ENCODE results near the gene TNFRSF1B.

Gene TNFRSF1B

DNA sequence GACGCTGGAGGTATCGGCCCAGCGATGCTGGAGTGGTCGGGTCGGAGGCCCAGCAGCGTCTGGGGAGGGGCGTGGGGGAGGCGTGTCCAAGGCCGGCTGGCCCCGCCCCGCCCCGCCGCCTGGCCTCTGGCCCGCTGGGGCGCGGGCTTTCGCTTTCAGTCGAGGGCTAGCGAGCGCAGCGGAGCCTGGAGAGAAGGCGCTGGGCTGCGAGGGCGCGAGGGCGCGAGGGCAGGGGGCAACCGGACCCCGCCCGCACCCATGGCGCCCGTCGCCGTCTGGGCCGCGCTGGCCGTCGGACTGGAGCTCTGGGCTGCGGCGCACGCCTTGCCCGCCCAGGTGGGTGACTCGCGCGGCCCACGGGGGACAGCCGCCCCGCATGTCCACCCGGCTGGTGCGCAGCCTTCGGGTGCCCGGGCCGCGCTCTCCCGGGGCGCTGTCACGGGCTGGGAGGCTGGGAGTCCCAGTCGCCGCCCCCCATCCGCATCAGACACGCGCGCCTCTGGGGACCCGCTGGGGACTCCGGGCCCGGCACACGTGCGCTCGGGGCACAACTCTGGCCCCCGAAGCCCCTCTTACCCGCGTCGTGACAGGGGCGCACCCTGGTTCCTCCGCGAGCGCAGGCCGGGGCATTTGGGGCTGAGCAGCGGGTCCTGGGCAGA, at the start of gene TNFRSF1B:
TSS of gene TNFRSF1B (plus strand) at position 158 of the 659 bp plus-strand sequence. CDS start at position 259, 101 bp downstream.
- peak within 1 kb of the TSS; percentile 34 for H3K4me3 ChIP-seq (ENCODE audit: low read depth, low read length)
- no peak for DNase-seq (ENCODE audit: low read depth)
- TF ChIP-seq, protein P1, sequence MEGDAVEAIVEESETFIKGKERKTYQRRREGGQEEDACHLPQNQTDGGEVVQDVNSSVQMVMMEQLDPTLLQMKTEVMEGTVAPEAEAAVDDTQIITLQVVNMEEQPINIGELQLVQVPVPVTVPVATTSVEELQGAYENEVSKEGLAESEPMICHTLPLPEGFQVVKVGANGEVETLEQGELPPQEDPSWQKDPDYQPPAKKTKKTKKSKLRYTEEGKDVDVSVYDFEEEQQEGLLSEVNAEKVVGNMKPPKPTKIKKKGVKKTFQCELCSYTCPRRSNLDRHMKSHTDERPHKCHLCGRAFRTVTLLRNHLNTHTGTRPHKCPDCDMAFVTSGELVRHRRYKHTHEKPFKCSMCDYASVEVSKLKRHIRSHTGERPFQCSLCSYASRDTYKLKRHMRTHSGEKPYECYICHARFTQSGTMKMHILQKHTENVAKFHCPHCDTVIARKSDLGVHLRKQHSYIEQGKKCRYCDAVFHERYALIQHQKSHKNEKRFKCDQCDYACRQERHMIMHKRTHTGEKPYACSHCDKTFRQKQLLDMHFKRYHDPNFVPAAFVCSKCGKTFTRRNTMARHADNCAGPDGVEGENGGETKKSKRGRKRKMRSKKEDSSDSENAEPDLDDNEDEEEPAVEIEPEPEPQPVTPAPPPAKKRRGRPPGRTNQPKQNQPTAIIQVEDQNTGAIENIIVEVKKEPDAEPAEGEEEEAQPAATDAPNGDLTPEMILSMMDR (IDR thresholded peaks at IDR 0.05; ENCODE audit: control insufficient read depth, extremely low read depth, insufficient read depth), result no peak

DNA sequence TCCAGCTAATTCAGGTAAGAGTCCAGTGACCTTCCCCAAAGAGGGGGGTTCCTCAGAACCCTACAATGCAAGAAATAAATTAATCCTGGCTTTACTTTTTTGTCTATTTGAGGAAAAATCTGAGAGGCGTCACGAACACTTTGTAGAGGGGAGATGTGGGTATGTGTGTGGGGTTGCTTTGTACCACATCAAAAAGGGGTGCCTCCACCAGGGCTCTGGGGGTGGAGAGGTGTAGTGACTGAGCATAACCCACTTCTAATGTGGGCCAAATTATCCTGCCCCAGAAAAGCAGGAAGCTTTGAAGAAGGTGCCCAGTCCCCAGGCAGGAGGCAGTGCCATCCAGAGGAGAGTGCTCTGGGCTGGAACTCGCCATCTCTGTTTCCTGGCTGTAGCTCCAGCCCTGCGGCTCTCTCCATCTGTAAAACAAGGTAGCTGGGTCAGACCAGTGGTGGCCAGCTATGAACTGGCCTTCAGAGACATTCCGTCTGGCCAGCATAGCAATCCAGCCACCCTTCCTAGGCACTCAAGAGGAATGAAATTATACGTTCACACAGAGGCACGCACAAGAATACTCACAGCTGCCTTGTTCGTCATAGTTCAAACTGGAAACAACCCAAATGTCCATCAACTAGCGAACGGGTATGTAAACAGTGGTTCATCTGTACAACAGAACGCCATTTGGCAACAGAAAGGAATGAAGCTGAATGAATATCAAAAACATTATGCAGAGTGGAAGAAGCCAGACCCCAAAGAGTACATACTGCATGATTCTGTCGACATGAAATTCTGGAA, 45.4 kb upstream of the TNFRSF1B start:
- H3K4me3 ChIP-seq (ENCODE audit: low read depth, low read length), result no peak overlapping the region
- DNase-seq (ENCODE audit: low read depth), result no peak
- TF ChIP-seq, protein P1 (IDR thresholded peaks at IDR 0.05; ENCODE audit: control insufficient read depth, extremely low read depth, insufficient read depth), result no peak

DNA sequence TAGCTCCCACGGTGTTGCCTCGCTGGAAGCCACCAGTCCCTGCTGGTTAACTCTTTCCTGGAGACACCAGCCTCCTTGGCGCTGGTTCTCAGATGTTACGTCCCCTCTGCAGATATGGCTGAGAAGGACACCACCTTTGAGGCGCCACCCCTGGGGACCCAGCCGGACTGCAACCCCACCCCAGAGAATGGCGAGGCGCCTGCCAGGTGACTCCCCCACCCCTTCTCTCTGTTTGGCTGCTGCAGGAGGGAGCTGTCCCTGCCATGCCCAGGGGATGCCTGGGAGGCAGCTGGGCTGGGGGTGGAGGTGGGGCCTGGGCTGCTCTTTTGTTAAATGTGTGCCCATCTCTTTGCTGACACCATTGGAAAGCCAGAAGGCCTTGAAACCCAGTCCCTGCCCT, 43.6 kb upstream of the TNFRSF1B start:
- H3K4me3 ChIP-seq (ENCODE audit: low read depth, low read length), result no peak overlapping the region
- no peak for DNase-seq (ENCODE audit: low read depth)
- TF ChIP-seq, protein P1 (IDR thresholded peaks at IDR 0.05; ENCODE audit: control insufficient read depth, extremely low read depth, insufficient read depth), result no peak

DNA sequence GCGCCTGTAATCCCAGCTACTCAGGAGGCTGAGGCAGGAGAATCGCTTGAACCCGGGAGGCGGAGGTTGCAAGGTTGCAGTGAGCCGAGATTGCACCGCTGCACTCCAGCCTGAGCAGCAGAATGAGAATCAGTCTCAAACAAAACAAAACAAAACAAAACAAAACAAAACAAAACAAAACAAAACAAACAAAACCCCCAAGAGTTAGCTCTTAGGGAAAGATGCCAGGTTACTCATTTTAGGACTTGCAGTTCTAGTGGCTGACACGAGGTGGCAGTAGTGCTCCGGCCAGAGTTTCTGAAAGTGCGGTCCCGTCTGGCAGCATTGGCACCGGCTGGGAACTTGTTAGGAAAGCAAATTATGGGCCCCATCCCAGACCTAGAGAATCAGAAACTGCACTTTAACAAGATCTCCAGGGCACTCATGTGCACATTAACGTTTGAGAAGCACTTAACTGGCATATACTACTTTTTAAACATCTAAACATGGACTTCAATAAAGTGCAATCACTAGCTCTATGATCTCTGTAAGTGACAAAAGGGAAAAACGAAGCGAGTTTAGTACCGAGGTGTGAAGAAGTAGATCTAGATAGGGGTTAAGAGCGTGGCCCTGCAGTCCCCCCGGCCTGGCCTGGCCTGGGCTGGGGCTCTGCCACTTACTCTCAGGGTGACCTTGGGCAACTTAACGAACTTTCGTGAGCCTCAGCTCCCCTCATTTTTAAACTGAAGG, 41.9 kb upstream of the TNFRSF1B start:
- H3K4me3 ChIP-seq (ENCODE audit: low read depth, low read length), result no peak overlapping the region
- TF ChIP-seq, protein P1 (IDR thresholded peaks at IDR 0.05; ENCODE audit: control insufficient read depth, extremely low read depth, insufficient read depth), result peak; percentile 90
- DNase-seq (ENCODE audit: low read depth), result peak; percentile 57

DNA sequence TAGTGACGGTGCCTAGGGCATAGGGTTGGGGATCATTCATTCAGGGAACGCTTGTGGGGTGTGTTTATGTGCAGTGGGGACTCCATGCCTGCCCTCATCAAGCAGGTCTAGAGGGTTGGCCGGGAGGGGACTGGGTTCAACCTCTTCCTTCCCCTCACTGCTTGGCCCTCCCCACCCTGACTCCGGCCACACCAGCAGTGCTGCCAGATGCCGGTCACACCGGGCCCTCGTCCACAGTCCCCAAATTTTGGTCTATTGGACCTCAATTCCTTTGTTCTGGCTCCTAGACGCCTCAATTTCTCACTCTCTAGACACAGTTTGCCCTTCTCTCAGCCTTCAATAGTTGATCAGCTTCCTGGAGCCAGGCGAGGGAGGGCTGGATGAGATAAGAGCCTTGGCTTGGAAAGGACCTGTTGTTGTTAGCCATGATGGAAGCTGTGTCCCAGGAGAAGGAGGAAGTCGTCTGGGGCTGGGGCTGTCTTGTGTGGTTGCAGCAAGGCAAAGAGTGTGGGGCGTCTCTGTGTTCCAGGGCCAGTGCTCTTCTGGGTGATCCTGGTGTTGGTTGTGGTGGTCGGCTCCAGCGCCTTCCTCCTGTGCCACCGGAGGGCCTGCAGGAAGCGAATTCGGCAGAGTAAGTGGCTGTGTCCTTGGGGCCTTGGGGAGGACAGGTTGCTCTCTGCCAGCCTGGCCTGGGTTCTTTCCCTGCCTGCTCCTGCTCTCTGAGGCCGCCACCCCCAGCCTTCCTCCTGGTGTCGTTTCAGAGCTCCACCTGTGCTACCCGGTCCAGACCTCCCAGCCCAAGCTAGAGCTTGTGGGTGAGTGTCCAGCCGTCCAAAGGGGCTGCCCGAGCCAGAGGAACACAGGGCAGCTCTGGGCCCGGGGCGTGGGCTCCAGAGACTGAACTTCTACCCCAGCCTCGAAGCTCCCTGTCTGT, 41.1 kb upstream of the TNFRSF1B start:
- no peak for DNase-seq (ENCODE audit: low read depth)
- TF ChIP-seq, protein P1 (IDR thresholded peaks at IDR 0.05; ENCODE audit: control insufficient read depth, extremely low read depth, insufficient read depth), result 0 out of 2 replicates have a peak, but pooled peaks have one; percentile 3
- no peak overlapping the region for H3K4me3 ChIP-seq (ENCODE audit: low read depth, low read length)

DNA sequence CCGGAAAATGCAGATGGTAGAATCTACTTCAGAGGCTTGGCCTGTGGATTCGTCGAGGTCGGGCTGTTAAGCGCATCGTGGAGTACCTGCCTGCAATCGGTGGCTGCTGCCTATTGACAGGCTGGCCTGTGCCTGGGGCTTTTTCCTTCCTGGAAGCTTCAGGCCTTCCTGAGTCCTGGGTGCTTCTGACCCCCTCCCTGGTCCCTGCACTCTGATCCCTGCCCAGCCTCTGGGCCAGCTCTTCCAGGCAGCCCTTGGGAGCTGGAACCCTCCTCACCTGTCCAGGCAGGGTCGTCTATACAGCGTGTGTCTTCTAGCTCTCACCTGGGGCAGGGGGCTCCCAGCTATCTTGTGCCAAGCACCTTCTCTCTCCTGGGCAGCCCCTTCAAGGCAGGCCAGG, 40.0 kb upstream of the TNFRSF1B start:
- H3K4me3 ChIP-seq (ENCODE audit: low read depth, low read length), result no peak overlapping the region
- TF ChIP-seq, protein P1 (IDR thresholded peaks at IDR 0.05; ENCODE audit: control insufficient read depth, extremely low read depth, insufficient read depth), result no peak
- DNase-seq (ENCODE audit: low read depth), result no peak

All from LNCaP clone FGC (cell line).